NCI-H1092 (cell line): Measurements from ENCODE around the gene RASGRP2.

ENCODE experiments used
- DNase-seq: peaks from one replicate; lab custom pipeline; 2025; lab: John Stamatoyannopoulos, UW

The RASGRP2 gene

DNA sequence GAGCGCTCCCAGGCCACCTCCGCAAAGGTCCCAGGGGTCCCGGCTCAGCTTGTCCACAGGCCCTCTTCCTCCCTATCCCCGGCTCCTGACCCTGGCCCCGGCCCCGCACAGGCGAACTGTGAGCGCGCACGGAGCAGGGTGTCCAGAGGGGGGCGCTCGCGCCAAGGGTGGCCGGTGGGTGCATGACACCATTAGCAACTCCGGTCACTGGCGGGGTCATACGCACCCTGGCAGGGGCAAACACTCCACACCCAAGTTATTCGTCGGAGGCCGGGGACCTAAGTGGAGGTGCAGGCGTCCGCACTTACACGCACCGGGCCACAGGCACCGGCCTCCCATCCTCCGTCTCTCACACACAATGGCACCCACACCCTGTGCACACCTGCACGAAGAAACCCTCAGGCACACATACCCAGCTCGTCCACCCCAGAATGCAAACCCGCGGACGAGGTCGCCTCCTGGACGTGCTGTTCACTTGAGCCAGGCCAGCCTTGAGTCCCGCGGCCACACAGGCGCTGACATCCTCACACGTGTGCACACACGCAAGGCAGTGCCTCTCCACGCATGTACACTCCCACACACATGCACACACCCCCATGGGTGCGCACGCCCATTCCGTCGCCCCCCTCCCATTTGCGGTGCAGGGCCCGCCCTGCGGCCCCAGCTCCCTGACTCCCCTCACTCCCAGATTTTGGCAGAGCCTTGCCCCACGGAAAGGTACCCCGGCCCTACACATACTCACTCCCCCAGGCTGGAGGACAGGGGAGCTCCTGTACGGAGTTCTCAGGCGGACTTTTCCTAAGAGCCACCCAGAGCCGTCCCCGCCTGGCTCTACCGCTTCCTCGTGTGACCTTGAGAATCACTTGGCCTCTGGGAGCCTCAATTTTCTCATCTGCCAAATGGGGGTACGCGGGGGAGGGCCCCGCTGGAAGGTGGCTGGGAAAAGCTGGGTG is at the start of gene RASGRP2:
TSS of gene RASGRP2 (minus strand) at position 552 of the 953 bp plus-strand sequence. CDS start 1,276 bp downstream, outside the sequence.
- DNase-seq: no peak

- DNase-seq: no peak
Measured at GRCh38 chr11:64792482-64792881, 48.5 kb upstream of the RASGRP2 start.

- DNase-seq: no peak
Measured at GRCh38 chr11:64791781-64792291, 47.9 kb upstream of the RASGRP2 start.

DNA sequence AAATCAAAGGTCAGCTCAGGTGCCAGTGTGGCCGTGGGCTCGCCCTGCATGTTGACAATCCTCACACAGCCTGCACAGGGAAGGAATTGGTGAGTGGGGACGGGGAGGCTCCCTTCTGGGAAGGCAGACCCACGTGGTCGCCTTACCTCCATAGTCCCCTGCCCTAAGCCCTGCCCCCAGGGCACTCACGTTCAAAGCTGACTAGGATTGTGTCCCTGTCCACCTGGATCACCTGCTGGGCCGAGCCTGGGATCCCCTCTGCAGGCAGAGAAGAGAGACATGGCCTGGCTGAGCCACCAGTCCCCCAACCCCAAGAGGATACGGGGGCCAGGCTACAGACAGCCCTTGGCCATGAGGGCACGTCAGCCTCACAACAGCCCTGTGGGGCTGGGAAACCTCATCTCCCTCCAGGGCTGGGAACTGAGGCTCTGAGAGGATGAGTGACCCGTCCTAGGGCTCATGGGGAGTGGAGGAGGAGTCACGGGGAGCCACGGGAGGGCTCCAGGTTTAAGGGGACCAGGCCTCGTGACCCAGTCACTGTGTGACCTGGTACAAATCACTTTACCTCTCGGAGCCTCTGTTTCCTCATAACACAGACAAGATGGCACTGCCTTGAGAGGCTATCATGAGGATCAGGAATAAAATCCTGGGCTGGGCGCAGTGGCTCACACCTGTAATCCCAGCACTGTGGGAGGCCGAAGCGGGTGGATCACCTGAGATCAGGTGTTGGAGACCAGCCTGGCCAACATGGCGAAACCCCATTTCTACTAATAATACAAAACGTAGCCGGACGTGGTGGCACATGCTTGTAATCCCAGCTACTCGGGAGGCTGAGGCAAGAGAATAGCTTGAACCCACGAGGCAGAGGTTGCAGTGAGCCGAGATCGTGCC is 46.5 kb upstream of the RASGRP2 start:
- DNase-seq: no peak

DNA sequence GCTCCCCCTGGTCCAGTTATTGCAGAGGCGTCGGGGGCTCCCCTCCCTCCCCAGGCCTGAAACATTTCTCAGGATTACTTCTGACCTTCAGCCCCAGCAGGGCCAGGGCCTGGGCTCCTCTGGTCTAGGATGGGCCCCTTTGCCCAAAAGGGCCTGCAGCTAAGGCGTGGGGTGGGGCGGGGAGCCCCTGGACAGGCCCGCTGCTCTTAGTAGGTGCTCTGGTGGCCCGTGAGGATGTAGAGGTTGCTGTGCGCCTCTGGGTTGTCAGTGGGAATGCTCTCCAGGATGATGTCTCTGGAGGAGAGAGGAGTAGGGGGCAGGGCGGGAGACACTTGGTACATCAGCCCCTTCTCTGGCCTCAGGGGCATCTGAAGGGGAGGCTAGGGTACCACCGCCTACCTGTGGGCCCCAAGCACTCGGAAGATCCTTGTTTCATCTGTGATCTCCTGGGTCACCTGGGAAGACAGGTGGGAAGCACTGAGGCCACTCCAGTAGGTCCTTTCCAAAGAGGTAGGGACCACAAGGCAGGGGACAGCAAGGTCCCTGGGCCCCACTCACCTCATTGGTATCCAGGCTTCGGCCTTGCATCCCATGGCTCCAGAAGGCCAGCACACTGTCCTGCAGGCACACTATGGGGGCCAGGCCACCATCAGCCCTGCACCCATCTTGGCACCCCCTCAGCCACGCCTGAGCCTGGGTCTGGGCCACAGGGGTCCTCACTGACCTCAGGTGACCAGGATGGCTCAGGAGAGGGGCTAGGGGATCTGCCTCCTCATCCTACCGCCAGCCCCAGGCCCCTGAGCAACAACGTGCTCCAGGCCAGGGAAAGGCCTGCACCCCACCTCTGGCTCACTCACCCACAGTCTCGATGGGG is 45.6 kb upstream of the RASGRP2 start:
- DNase-seq: no peak

- DNase-seq: no peak
Measured at GRCh38 chr11:64788321-64789215, 44.6 kb upstream of the RASGRP2 start.

- DNase-seq: no peak
Measured at GRCh38 chr11:64787526-64788320, 43.8 kb upstream of the RASGRP2 start.

- no peak for DNase-seq
Measured at GRCh38 chr11:64786308-64786707, 42.4 kb upstream of the RASGRP2 start.

GRCh38 chr11:64784813-64785581 is 41.1 kb upstream of the RASGRP2 start:
- DNase-seq: no peak

DNA sequence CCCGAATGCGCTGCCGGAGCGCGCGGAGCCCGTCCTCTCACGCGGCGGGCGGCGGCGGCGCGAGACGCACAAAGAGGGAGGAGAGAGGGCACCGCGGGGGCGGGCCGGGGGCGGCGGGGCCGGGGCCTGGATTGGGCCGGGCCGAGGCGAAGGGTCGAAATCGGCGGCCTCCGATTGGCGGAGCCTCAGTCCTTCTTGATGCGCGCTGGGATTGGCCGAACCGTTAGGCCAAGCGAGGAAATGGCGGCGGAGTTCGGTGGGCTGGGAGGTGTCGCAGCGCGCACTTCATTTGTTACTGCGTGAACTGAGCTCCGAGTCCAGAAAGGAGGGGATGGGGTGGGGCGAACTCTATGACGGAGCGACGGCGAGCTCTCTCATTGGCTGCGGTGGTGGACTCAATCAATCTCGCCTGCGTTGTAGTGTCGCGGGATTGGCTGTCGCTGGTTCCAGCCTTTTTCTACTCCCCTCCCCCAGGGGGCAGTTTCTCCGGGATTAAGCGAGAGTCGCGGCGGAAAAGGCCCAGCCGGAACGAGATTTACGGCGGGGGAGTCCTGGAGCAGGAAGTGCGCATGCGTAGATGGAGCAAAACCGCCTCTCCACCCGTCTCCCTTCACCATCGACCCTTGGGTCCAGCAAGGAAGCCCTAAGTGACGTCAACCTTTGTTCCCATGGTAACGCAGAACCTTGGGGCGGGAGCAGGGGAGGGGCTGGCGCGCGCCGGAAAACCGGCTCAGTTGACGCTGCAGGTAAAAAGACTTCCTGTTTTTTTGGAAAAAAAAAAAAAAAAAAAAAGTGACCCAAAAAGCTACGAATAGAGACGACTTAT is 34.7 kb upstream of the RASGRP2 start, which contains the start of gene SF1:
TSS of gene SF1 (minus strand) at position 70 of the 826 bp plus-strand sequence. CDS start 150 bp downstream, outside the sequence.
- DNase-seq: peak; percentile 100

DNA sequence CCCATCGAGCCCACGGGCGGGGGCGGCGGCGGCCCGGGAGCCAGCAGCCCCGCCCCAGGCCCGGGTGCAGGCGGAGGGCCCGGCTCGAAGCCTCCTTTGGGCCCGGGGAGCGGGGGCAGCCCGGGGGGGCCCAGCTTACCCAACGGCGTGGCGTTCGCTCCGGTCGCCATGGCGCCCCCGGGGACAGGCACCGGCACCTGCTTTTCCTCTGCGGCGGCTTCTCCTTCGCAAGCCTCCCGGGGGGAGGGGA is 34.2 kb upstream of the RASGRP2 start:
- DNase-seq: no peak

- peak; percentile 85 for DNase-seq
Measured at GRCh38 chr11:64777449-64778222, 33.7 kb upstream of the RASGRP2 start.

DNA sequence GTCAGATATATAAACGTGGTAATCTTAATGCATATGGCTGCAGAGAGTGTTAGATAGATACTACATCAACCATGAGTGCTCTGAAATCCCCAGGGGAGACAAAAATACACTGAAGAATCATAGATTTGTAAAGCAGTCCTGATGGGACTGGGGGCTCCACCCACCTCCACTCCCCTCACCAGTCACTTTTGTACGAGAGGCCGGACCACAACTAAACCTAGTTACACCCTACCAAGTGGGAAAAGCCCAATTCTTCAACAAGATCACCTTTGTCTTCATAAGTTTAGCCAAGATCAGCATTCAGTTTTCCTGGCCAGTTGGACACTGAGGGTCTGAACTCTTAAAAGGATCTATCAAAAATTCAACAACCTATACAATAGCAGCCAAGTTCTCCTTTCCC is 32.9 kb upstream of the RASGRP2 start:
- no peak for DNase-seq

- no peak for DNase-seq
Measured at GRCh38 chr11:64776425-64776824, 32.5 kb upstream of the RASGRP2 start.

GRCh38 chr11:64774144-64774543 is 30.2 kb upstream of the RASGRP2 start:
- no peak for DNase-seq

DNA sequence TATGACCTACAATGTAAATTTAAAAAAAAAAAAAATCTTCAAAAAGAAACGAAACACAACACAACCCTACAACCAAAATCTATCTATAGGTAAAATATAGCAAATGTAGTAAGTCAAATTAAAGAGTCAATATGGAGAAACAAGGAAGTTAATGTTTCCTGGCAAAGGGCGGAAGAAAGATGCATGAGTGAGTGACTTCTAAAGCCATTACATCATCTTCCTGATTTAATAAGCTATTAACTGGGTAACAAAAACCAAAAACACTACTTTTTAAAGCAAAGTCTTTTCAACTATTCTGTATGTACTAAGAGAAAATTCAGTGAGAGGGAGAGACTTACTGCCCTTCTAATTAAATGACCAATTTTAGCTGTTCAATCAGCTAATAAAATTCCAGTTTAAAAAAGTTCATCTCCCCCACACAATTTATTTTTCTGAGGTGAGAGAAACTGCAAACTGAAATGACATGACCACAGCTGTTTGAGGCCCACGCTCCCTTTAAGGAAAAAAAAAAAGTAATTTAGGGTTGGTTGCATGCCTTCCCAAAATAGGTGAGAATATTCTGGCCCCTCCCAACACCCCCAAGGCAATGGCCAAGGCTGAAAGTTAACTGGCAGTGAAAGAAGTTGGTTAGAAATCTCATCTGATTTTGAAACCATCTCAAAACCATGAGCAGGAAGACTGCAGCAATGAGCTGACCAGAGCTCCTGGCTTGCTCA is 28.5 kb upstream of the RASGRP2 start:
- no peak for DNase-seq

- DNase-seq: no peak
Measured at GRCh38 chr11:64771861-64772260, 27.9 kb upstream of the RASGRP2 start.
